HG03442 (cell line): ENCODE results near the gene DPYSL4.
"Not testable (repeated sequence)": the region's sequence is repeated elsewhere in the genome, so short reads cannot be mapped to it uniquely, and the experiment has no call there.

Source experiments
- ATAC-seq: cut with Tn5 transposase; IDR thresholded peaks from one replicate; pipeline ENCODE4 v1.9.1; 2021; ENCODE audit warnings: mild to moderate bottlenecking, moderate library complexity; ENCODE audit not compliant: unreplicated experiment

The DPYSL4 gene

GRCh38 chr10:132149271-132149670 lies 37.5 kb upstream of the DPYSL4 start:
- ATAC-seq, result no peak

- ATAC-seq, result no peak
Observed at GRCh38 chr10:132149917-132150316, 36.8 kb upstream of the DPYSL4 start.

- ATAC-seq, result no peak
Observed at GRCh38 chr10:132150777-132151176, 36.0 kb upstream of the DPYSL4 start.

- ATAC-seq, result no peak
Observed at GRCh38 chr10:132151286-132151950, 35.3 kb upstream of the DPYSL4 start.

- ATAC-seq, result no peak
Observed at GRCh38 chr10:132151951-132152505, 34.7 kb upstream of the DPYSL4 start.

- ATAC-seq, result no peak
Observed at GRCh38 chr10:132152896-132153580, 33.7 kb upstream of the DPYSL4 start.

- ATAC-seq, result no peak
Observed at GRCh38 chr10:132153616-132154217, 33.0 kb upstream of the DPYSL4 start.

- no peak for ATAC-seq
Observed at GRCh38 chr10:132154440-132154839, 32.3 kb upstream of the DPYSL4 start.

GRCh38 chr10:132154931-132155330 lies 31.8 kb upstream of the DPYSL4 start:
- ATAC-seq, result no peak

- no peak for ATAC-seq
Observed at GRCh38 chr10:132155723-132156381, 30.9 kb upstream of the DPYSL4 start.

- ATAC-seq, result no peak
Observed at GRCh38 chr10:132156382-132156781, 30.4 kb upstream of the DPYSL4 start.

- ATAC-seq, result no peak
Observed at GRCh38 chr10:132157101-132157500, 29.6 kb upstream of the DPYSL4 start.

- no peak for ATAC-seq
Observed at GRCh38 chr10:132158122-132158741, 28.5 kb upstream of the DPYSL4 start.

GRCh38 chr10:132158823-132159222 lies 27.9 kb upstream of the DPYSL4 start:
- no peak for ATAC-seq

GRCh38 chr10:132159302-132160230 lies 27.2 kb upstream of the DPYSL4 start:
- not testable (repeated sequence) for ATAC-seq

- not testable (repeated sequence) for ATAC-seq
Observed at GRCh38 chr10:132160231-132160630, 26.5 kb upstream of the DPYSL4 start.

- not testable (repeated sequence) for ATAC-seq
Observed at GRCh38 chr10:132160834-132161622, 25.7 kb upstream of the DPYSL4 start.

GRCh38 chr10:132162021-132162531 lies 24.7 kb upstream of the DPYSL4 start:
- no peak for ATAC-seq
